ENCODE data around the gene WNT7A. TPM values are rescaled to one million over a fixed set of nuclear protein-coding genes. Genes with fewer than 3 reads are reported as not detected.
"Not testable (repeated sequence)": the region's sequence is repeated elsewhere in the genome, so short reads cannot be mapped to it uniquely, and the experiment has no call there.

WNT7A gene
- not detected for total RNA-seq
- long read RNA-seq = 0 reads

DNA sequence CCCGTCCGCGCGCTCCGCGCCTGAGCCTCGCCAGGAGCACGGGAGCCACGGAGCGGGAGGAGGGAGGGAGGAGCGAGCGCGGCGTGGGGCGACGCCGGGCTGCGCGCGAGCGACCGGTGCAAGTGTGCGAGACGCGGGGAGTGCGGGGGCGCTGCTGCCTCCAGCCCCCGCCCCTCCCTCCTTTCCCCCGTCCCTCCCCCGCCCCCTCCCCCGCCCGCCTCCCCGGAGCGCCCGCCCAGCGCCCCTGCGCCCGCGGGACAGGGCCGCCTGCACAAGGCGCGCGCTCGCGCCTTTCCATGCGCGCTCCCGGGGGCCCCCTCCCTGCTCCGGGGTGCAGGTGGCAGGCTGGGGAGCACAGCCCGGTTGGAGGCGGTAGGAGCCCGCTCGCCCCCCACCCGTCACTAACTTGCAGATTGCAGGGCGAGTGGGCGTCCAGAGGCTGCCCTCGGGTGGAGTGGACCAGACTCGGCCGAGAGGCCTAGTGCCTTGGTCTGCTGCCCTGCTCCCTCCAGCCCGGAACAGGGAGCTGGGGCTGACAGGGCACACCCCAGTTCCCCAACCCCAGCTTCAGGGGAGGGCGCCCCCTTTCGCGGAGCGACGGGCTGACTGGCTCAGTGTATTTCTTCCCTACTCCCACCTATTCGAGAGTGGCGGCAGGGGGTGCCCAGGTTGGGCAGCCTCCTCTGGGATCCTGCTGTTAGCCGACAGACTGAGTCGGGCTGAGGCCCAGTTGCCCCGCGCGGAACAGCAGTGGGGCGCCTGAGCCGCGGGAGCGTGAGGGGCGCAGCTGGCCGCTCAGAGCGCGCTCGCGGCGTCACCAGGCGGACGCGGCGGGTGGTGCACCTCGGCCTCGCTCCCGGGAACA, at the start of gene WNT7A:
Gene WNT7A (minus strand): TSS at position 126 of the 865 bp plus-strand sequence. CDS start 255 bp downstream, outside the sequence.
- intact Hi-C loops (cut with DNase I) = loop anchor here (2.0 kb wide), 1 partner anchor 225 kb away; no protein-coding TSS in a partner anchor
- peak; percentile 70 for DNase-seq (ENCODE audit: low spot score)

DNA sequence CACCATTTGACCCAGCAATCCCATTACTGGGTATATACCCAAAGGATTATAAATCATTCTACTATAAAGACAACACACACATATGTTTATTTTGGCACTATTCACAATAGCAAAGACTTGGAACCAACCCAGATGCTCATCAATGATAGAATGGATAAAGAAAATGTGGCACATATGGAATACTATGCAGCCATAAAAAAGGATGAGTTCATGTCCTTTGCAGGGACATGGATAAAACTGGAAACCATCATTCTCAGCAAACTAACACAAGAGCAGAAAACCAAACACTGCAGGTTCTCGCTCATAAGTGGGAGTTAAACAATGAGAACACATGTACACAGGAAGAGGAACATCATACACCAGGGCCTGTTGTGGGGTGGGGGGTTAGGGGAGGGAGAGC, 48.9 kb upstream of the WNT7A start:
- DNase-seq (ENCODE audit: low spot score); intact Hi-C loops (cut with DNase I): not testable (repeated sequence)

DNA sequence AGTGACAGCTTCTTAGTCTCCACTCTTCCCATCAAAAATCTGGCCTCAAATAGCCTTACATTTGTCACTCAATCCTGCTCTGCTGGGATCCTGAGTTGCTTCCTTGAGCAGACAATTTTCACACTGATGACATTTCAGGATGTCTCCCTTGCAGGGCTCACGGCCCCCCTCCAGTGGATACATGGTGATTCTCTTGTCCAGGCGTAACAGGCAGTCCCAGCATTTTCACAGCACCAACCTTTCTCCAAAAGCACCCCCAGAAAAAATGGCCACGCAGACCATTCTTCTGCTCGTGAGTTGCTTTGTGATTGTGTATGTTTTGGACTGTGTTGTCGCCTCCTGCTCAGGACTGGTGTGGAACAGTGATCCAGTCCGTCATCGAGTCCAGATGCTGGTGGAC, 47.4 kb upstream of the WNT7A start:
- no peak for DNase-seq (ENCODE audit: low spot score)
- intact Hi-C loops (cut with DNase I) = no loop called here

DNA sequence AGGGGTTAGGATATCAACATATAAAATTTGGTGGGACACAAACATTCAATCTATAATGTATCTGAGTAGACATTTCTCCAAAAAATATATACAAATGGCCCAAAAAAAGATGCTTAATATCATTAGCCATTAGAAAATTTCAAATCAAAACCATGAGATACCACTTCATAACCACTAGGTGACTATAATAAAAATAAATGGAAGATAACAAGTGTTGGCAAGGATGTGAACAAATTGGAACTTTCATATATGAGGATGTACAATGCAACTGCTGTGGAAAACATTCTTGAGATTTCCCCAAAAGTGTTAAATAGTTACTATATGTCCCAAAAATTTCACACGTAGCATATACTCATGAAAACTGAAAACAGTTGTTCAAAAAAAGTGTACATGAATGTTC, 36.5 kb upstream of the WNT7A start:
- DNase-seq (ENCODE audit: low spot score) = no peak
- intact Hi-C loops (cut with DNase I) = no loop called here

DNA sequence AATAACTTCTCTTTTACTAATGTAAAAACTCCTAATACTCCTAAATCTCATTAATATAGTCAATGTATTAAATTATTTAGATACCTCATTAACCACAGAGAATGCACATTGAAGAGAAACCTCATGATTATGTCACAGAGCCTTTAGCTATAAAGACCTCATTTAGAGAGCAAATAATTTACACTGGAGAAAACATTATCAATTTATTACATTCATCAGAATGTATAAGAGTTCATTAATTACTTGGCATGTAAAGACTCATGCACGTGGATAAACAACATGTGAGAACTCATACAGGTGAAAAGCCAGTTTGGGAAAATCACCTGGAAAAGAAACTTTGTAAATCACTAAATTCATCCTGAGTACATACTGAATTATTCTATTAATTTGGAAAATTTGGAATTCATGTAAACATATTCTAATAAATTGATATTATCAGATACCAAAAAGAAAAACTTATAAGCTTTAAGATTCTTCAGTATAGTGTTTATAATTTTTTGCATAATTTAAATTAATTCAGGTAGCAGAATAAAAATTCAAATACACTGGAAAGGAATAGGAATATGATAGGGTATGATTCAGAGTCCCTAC, 22.9 kb upstream of the WNT7A start:
- DNase-seq (ENCODE audit: low spot score) = no peak
- intact Hi-C loops (cut with DNase I) = no loop called here

- intact Hi-C loops (cut with DNase I) = no loop called here
Measured at GRCh38 chr3:13901935-13902584, 22.2 kb upstream of the WNT7A start.

DNA sequence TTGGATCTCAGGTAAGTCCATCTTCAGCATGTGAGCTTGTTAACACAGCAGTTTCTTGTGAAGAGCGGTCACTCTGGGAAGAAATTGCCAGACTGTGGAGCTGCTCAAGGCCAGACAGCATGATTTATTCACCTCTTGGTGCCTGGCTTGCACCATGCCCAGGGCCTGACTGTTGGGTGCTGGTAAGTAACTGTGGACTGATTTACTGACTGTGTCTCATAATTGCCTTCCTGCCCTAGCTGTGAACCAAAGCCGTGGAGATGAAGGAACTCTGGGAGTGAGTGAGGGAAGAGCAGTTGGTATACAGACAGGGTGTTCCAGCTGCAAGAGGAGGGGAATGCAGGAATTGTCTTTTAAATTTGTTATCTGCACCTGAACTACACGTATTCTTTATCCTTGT, 18.5 kb upstream of the WNT7A start:
- no peak for DNase-seq (ENCODE audit: low spot score)
- intact Hi-C loops (cut with DNase I) = loop anchor here (10.0 kb wide), 1 partner anchor 566 kb away; no protein-coding TSS in a partner anchor

More at GRCh38 chr3:13901935-13902584, 22.2 kb upstream of the WNT7A start:
- DNase-seq (ENCODE audit: low spot score) = no peak

DNA sequence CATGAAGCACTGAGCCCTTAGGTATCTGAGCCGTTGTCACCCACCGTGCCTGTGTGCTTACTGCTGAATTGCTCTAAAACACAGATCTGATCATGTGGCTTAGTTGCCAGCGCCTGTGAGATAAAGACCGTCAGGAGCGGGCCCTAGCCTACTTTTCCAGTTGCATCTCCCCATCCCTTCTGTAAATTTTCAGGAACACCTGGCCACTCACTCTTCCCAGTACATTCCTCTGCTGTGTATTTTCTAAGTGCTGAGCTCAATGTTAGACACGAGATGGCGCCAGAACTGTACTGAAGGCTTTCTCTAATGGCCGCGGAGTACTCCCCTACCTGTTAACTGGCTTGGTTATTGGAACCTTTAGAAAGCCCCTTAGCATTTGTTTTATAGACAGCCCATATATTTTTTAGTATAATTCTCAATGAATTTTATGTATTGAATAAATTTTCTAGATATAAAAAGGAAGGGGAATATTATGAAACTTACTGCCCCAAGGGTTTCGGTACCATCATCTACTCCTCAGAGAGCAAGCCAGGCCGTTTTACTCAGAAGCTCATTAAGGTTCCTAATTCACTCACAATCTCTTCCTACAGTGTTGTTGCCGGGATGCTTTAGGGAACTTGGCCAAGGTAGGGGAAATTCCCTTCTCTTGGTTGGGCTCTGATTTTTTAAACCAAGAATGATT, 16.7 kb upstream of the WNT7A start:
- DNase-seq (ENCODE audit: low spot score) = no peak
- intact Hi-C loops (cut with DNase I) = loop anchor here (2.0 to 10.0 kb wide), 2 partner anchors 218 to 568 kb away; no protein-coding TSS in a partner anchor

GRCh38 chr3:13895155-13896105, 15.6 kb upstream of the WNT7A start:
- peak; percentile 96 for DNase-seq (ENCODE audit: low spot score)
- intact Hi-C loops (cut with DNase I) = loop anchor here (2.0 to 10.0 kb wide), 3 partner anchors 219 to 569 kb away; partner anchors contain the start of genes CHCHD4 and TMEM43

DNA sequence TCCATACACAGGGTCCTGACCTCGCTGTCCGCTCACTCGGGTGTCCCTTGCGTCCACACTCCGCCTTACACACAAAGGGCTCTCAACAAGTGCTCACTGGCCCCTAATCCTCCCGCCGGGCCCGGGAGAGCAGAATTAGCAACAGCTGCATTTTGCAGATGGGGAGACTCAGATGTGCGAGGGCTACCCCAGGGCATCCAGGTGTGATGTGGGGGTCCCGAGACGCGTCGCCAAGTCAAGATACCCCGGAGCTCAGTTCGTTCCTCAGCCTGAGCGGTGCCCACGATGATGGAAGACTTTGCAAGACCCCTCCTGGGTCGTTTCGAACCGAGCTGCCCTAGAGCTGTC, 14.9 kb upstream of the WNT7A start:
- DNase-seq (ENCODE audit: low spot score) = no peak
- intact Hi-C loops (cut with DNase I) = loop anchor here (2.0 to 10.0 kb wide), 2 partner anchors 230 to 570 kb away; partner anchors contain the start of genes CHCHD4 and TMEM43

DNA sequence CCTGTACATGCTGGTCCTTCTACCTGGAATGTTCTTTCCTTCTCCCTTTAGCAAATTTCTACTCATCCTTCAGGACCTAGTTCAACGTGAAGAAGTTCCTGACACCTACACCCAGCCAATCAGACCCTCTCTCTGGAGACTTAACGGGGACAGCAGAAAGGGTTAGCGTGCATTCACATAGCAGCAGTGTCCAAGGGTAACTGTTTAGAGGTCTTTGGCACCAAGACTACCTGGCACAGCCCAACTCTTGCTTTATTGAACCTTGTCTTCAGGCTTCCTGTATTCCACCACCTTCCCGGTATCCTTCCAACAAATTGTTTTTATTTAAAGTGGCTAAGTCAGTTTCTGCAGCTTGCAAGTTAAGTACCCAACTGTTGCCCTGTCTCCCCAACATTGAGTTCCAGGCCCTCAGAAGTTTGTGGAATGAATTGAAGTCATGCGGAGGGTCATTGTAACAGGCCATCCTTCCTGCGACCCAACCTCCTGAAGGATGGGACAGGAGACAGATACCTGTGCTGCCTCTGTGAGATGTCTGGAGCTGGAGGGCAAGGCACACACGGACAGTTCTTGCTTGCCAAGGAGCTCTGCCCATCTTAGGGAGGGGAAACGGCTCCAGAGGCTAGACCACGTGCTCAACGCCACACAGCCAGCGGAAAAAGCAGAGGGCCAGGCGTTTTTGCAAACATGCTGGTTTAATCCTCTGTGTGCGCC, 14.4 kb upstream of the WNT7A start:
- intact Hi-C loops (cut with DNase I) = loop anchor here (2.0 to 10.0 kb wide), 2 partner anchors 231 to 571 kb away; partner anchors contain the start of genes CHCHD4 and TMEM43
- DNase-seq (ENCODE audit: low spot score) = no peak

- intact Hi-C loops (cut with DNase I) = loop anchor here (10.0 kb wide), 1 partner anchor 572 kb away; no protein-coding TSS in a partner anchor
Measured at GRCh38 chr3:13892304-13892703, 12.4 kb upstream of the WNT7A start.

DNA sequence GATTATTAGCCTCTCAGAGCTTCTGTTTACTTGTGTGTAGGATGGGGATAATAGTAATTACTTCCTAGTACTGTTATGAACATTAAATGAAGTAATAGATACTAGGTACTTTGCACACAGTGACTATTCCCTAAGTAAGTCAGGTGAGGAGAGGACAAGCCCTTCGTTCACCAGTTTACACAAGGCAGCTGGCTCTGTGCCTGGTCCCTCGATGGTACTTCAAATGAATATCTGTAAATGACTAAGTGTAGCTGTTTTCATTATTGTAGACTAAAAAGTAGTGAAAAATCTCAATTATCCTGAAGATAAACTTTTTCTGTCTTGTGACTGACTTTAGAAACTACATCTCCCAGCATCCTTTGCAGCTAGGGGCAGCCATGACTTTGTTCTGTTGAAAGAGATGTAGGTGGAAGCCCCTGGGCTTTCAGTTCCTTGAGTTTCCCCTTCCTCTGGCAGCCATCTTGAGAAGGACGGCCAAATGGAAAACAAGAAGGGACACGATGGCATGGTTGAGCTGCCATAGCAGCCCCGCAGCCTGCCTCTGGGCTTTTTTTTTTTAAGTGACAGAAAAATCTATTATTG, 11.7 kb upstream of the WNT7A start:
- no peak for DNase-seq (ENCODE audit: low spot score)
- intact Hi-C loops (cut with DNase I) = loop anchor here (10.0 kb wide), 1 partner anchor 573 kb away; no protein-coding TSS in a partner anchor

More at GRCh38 chr3:13892304-13892703, 12.4 kb upstream of the WNT7A start:
- no peak for DNase-seq (ENCODE audit: low spot score)

DNA sequence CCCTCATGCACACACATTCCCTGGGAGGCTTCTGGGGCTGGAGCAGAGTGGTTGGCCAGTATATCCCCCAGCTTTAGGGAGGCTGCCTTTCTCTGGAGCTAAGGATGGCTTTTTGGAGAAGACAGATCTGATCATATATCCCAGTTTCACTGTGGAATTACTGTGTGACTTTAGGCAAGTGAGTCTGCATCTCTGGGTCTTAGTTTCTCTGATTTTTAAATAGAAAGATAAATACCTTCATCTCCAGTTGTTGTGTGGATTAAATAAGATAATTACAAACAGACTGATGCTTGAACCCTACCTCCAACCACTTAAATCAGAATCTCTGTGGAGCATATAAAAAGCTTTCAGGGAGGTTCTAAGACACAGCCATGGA, 11.1 kb upstream of the WNT7A start:
- DNase-seq (ENCODE audit: low spot score) = no peak
- intact Hi-C loops (cut with DNase I) = loop anchor here (10.0 kb wide), 1 partner anchor 574 kb away; no protein-coding TSS in a partner anchor

GRCh38 chr3:13890377-13891016, 10.6 kb upstream of the WNT7A start:
- no peak for DNase-seq (ENCODE audit: low spot score)
- intact Hi-C loops (cut with DNase I) = loop anchor here (10.0 kb wide), 1 partner anchor 574 kb away; no protein-coding TSS in a partner anchor

GRCh38 chr3:13888576-13888975, 8.7 kb upstream of the WNT7A start:
- DNase-seq (ENCODE audit: low spot score) = no peak
- intact Hi-C loops (cut with DNase I) = no loop called here
